HG03354 (cell line): ENCODE results near the gene BDP1.
"Not testable (repeated sequence)": the region's sequence is repeated elsewhere in the genome, so short reads cannot be mapped to it uniquely, and the experiment has no call there.

Source experiments
- ATAC-seq: cut with Tn5 transposase; IDR thresholded peaks from one replicate; pipeline ENCODE4 v1.9.1; 2021; ENCODE audit warnings: mild to moderate bottlenecking; ENCODE audit not compliant: unreplicated experiment, poor library complexity, severe bottlenecking

BDP1 gene

GRCh38 chr5:71600783-71601182 is 145.3 kb downstream of the BDP1 start:
- ATAC-seq, result no peak

DNA sequence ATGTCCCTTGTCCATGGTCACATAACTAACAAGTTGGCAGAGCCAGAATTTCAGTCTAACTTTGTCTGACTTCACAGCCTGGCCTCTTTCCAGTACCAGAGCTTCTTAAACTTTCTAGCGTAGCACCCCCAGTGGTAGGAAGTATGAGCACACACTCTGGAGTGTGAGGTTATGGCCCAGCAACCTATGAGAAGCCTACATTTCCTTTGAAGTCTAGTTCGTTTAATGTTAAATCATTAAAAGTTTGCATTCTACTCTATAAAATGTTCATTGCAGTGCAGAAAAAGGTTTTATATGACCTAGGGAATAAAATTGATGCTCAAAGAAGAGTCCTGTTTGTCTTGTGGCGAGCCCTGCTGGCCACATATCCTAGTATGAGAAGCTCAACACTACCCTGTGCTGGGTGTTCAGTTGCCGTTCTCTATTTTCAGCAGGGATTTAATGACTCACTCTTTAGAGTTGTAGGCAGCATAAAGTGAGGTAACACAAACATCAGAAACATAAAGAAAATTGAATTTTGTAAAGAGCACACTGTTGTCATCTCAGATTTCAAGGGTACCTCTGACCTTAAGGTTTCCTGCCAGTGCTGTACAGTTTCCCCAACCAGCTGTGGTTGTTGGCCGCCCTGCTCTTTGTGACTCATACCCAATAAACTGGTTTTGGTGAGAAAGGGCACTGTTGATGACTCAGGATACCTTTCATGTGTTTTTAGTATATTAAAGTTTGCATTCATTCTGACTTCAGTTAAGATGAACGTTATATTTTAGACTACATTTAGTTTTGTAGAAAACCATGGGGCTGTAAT is 146.0 kb downstream of the BDP1 start:
- peak; percentile 96 for ATAC-seq

- not testable (repeated sequence) for ATAC-seq
Observed at GRCh38 chr5:71609916-71610315, 154.5 kb downstream of the BDP1 start.

GRCh38 chr5:71615809-71616208 is 160.4 kb downstream of the BDP1 start:
- ATAC-seq, result no peak
